HFFc6 (cell line): ENCODE results near the gene DENND10. TPM values are rescaled to one million over a fixed set of nuclear protein-coding genes. Genes with fewer than 3 reads are reported as not detected.
"Not testable (repeated sequence)": the region's sequence is repeated elsewhere in the genome, so short reads cannot be mapped to it uniquely, and the experiment has no call there.

Source experiments
- DNase-seq: peaks from one replicate; pipeline ENCODE4 v3.0.0-alpha.2; 2018
- H3K27ac Mint-ChIP-seq: 2 replicates; pipeline ENCODE4 v1.8.0; 2020; ENCODE audit warnings: mild to moderate bottlenecking, mixed read lengths
- H3K27me3 Mint-ChIP-seq: 2 replicates; pipeline ENCODE4 v1.8.0; 2021; ENCODE audit warnings: mild to moderate bottlenecking, moderate library complexity, mixed read lengths; ENCODE audit not compliant: insufficient read depth
- H3K36me3 Mint-ChIP-seq: 2 replicates; pipeline ENCODE4 v1.8.0; 2021; ENCODE audit warnings: low read depth, mixed read lengths
- H3K4me1 Mint-ChIP-seq: 2 replicates; pipeline ENCODE4 v1.8.0; 2020; ENCODE audit warnings: low read depth, mixed read lengths
- H3K4me3 Mint-ChIP-seq: 2 replicates; pipeline ENCODE4 v1.8.0; 2020; ENCODE audit warnings: mild to moderate bottlenecking, moderate library complexity, mixed read lengths
- H3K9me3 Mint-ChIP-seq: 2 replicates; pipeline ENCODE4 v1.8.0; 2020; ENCODE audit warnings: mild to moderate bottlenecking, mixed read lengths
- CTCF ChIP-seq: fragments of 200-600 bp; sonication (generic); IDR thresholded peaks from 2 replicates; pipeline ENCODE4 v1.5.0; 2021; ENCODE audit warnings: antibody characterized with exemption, mild to moderate bottlenecking
- total RNA-seq, 6 experiments: library from RNA; stranded (reverse); fragmentation: NEBNext Ultra II Directional; extraction: Animal tissue kit (Norgen Biotek cat#: 25700); gene quantifications; 2 replicates in 1 of 6; 3 replicates in 5 of 6; pipeline ENCODE4 v1.2.3, GENCODE V29; 2021

DENND10 gene
- total RNA-seq, 6 experiments from 2014 or later = 43.9 to 53.8 (median 46.8) TPM

DNA sequence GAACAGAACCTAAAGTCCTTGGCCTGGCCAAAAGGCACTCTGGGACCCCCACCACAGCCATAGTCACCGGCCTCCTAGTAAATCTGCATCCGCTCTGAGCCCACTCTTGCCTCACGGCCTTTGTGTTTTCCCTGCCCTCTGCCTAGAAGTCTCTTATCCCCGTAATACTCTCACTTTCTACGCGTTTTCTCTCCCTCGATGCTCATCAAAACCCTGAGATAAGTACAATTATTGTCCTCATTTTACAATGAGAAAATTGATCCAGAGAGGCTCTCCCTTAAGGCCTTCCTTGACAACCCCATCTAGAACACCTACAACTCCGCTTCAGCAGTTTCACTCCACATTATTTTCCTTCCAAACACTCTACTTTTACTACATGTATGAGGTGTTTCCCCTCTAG is 63.1 kb downstream of the DENND10 start:
- no peak for TF ChIP-seq CTCF
- Mint-ChIP-seq H3K36me3 (peaks cover 23% of the 10 kb centered on the region), H3K27me3 (peaks cover 1% of the 10 kb centered on the region; the same call in 1 of the 2 replicates), H3K27ac (no peak overlapping the region; the same call in 1 of the 2 replicates), H3K4me3 (no peak overlapping the region), H3K4me1 (peaks cover 21% of the 10 kb centered on the region), H3K9me3 (no peaks in the 10 kb centered on the region)
- DNase-seq = no peak

- H3K9me3 Mint-ChIP-seq = no peaks in the 10 kb centered on the region
- no peak overlapping the region for H3K27ac Mint-ChIP-seq
- H3K4me1 Mint-ChIP-seq = peaks cover 32% of the 10 kb centered on the region
- H3K27me3 Mint-ChIP-seq = peaks cover 1% of the 10 kb centered on the region; the same call in 1 of the 2 replicates
- H3K36me3 Mint-ChIP-seq = peaks cover 30% of the 10 kb centered on the region; the same call in 1 of the 2 replicates
- H3K4me3 Mint-ChIP-seq = no peak overlapping the region
- DNase-seq = no peak
- no peak for TF ChIP-seq CTCF
These were observed 70.2 kb downstream of the DENND10 start for GRCh38 chr10:119174109-119174508.

- no peak for DNase-seq
- Mint-ChIP-seq H3K9me3 (no peaks in the 10 kb centered on the region), H3K36me3 (peaks cover 18% of the 10 kb centered on the region; the same call in 1 of the 2 replicates), H3K4me1 (peaks cover 34% of the 10 kb centered on the region), H3K27ac (peak overlapping the region; percentile 4; the same call in 1 of the 2 replicates), H3K27me3 (no peaks in the 10 kb centered on the region; the same call in 1 of the 2 replicates), H3K4me3 (peak overlapping the region; percentile 96; the same call in 1 of the 2 replicates)
- no peak for TF ChIP-seq CTCF
These were observed 72.3 kb downstream of the DENND10 start for GRCh38 chr10:119176166-119176565.

DNA sequence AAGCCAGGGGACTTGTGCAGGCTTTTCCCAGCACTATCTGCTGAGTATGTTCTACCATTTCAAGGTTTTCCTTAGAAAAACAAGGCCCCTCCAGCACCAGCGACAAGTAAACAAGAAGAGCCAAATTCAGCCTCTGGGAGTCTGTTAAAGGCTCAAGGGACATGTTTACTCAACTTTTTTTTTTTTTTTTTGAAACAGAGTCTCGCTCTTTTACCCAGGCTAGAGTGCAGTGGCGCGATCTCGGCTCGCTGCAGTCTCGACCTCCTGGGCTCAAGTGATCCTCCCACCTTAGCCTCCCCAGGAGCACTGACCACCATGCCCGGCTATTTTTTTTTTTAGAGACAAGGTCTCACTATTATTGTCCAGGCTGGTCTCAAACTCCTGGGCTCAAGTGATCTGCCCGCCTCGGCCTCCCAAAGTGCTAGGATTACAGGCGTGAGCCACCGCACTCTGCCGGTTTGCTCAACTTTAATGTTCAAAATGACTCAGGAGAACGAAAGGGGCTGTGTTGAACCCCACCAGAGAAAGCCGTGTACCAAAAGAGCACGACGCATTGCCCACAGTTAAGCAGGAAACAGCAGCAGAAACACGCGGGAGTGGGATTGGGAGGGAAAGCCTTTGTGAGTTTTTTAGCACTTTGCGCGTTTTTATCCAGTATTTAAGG is 73.9 kb downstream of the DENND10 start:
- Mint-ChIP-seq H3K36me3 (peaks cover 12% of the 10 kb centered on the region; the same call in 1 of the 2 replicates), H3K4me1 (peaks cover 26% of the 10 kb centered on the region), H3K27ac (peak overlapping the region; percentile 94), H3K27me3 (no peaks in the 10 kb centered on the region; the same call in 1 of the 2 replicates), H3K4me3 (peak overlapping the region; percentile 96), H3K9me3 (no peaks in the 10 kb centered on the region)
- no peak for DNase-seq
- no peak for TF ChIP-seq CTCF

- TF ChIP-seq CTCF = peak; percentile 66; the same call in 1 of the 2 replicates
- peak within 1 kb of the TSS; percentile 96 for H3K4me3 Mint-ChIP-seq
- H3K4me1 Mint-ChIP-seq = peaks cover 26% of the 10 kb centered on the region
- peaks cover 12% of the 10 kb centered on the region; the same call in 1 of the 2 replicates for H3K36me3 Mint-ChIP-seq
- H3K9me3 Mint-ChIP-seq = no peaks in the 10 kb centered on the region
- peak within 1 kb of the TSS; percentile 94 for H3K27ac Mint-ChIP-seq
- DNase-seq = peak; percentile 81
- no peaks in the 10 kb centered on the region; the same call in 1 of the 2 replicates for H3K27me3 Mint-ChIP-seq
These were observed 74.6 kb downstream of the DENND10 start, which contains the start of gene PRDX3 for GRCh38 chr10:119178372-119179119. Gene PRDX3 (minus strand): TSS chr10:119178812. CDS start chr10:119178790, 22 bp downstream.

DNA sequence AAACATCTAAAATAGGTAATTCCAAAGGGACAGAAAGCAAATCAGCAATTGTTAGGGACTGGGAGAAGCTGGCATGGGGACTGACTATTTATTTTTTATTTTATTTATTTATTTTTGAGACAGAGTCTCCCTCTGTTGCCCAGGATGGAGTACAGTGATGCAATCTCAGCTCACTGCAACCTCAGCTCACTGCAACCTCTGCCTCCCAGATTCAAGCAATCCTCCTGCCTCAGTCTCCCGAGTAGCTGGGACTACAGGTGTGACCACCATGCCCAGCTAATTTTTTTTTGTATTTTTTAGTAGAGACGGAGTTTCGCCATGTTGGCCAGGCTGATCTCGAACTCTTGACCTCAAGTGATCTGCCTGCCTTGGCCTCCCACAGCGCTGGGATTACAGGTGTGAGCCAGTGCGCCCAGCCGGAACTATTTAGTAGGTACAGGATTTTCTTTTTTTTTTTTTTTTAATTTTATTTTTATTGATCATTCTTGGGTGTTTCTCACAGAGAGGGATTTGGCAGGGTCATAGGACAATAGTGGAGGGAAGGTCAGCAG is 77.0 kb downstream of the DENND10 start:
- peaks cover 19% of the 10 kb centered on the region for H3K4me1 Mint-ChIP-seq
- not testable (repeated sequence) for H3K4me3 Mint-ChIP-seq, H3K36me3 Mint-ChIP-seq, H3K9me3 Mint-ChIP-seq, DNase-seq, H3K27me3 Mint-ChIP-seq, H3K27ac Mint-ChIP-seq
